Mesodermal cell (in vitro differentiated cells): ENCODE results near the gene POLR2L.
A peak's percentile ranks its signal among the peaks of the same experiment; 100 is the strongest.

Source experiments
- H3K27ac ChIP-seq: 2 replicates; pipeline ENCODE4 v1.7.0; 2013; ENCODE audit warnings: mild to moderate bottlenecking, low read depth, low read length, moderate library complexity; ENCODE audit not compliant: severe bottlenecking
- H3K36me3 ChIP-seq: 2 replicates; pipeline ENCODE4 v1.7.1; 2013; ENCODE audit warnings: mild to moderate bottlenecking, low read length, moderate library complexity; ENCODE audit not compliant: control insufficient read depth, insufficient read depth
- H3K4me1 ChIP-seq: one replicate; pipeline ENCODE4 v1.7.1; 2013; ENCODE audit warnings: mild to moderate bottlenecking, low read length; ENCODE audit not compliant: insufficient read depth, control insufficient read depth, poor library complexity, severe bottlenecking
- H3K4me3 ChIP-seq: 2 replicates; pipeline ENCODE4 v1.7.0; 2013; ENCODE audit warnings: low read length, control low read depth, mild to moderate bottlenecking; ENCODE audit not compliant: insufficient read depth, poor library complexity, severe bottlenecking; ENCODE audit errors: extremely low read depth
- H3K9me3 ChIP-seq: 2 replicates; pipeline ENCODE4 v1.7.1; 2013; ENCODE audit warnings: mild to moderate bottlenecking, low read length, moderate library complexity; ENCODE audit not compliant: control insufficient read depth
- WGBS, 2 experiments: methylation state at CpG; one replicate each; pipeline ENCODE4 v1.1.5; 2013; ENCODE audit warnings: missing lambda C conversion rate in 2 of 2; ENCODE audit not compliant: insufficient coverage in 2 of 2; 5-methylcytosine and 5-hydroxymethylcytosine counted together

The POLR2L gene

GRCh38 chr11:868802-869201 lies 26.5 kb upstream of the POLR2L start:
- Histone ChIP-seq H3K36me3 (peaks cover 9% of the 10 kb centered on the region), H3K27ac (no peak overlapping the region), H3K4me3 (no peak overlapping the region), H3K4me1 (no peaks in the 10 kb centered on the region), H3K9me3 (no peaks in the 10 kb centered on the region)
- WGBS, 2 experiments = 88 to 92% methylated on average over 6 to 12 of the region's 12 CpGs

- Histone ChIP-seq H3K4me1 (peaks cover 3% of the 10 kb centered on the region), H3K36me3 (peaks cover 9% of the 10 kb centered on the region), H3K9me3 (no peaks in the 10 kb centered on the region), H3K4me3 (no peak overlapping the region), H3K27ac (no peak overlapping the region)
- 92 to 97% methylated on average over 16 to 17 of the region's 17 CpGs for WGBS, 2 experiments
Measured at GRCh38 chr11:868394-868793, 26.1 kb upstream of the POLR2L start.

- H3K4me1 ChIP-seq = peaks cover 7% of the 10 kb centered on the region
- H3K9me3 ChIP-seq = no peaks in the 10 kb centered on the region
- 94 to 96% methylated on average over 3 to 7 of the region's 8 CpGs for WGBS, 2 experiments
- no peak overlapping the region for H3K4me3 ChIP-seq
- H3K36me3 ChIP-seq = peaks cover 9% of the 10 kb centered on the region
- H3K27ac ChIP-seq = no peak overlapping the region
Measured at GRCh38 chr11:867856-868358, 25.6 kb upstream of the POLR2L start.

GRCh38 chr11:866481-866880 lies 24.2 kb upstream of the POLR2L start:
- peaks cover 9% of the 10 kb centered on the region for H3K36me3 ChIP-seq
- 82 to 95% methylated on average over 3 to 13 of the region's 14 CpGs for WGBS, 2 experiments
- no peaks in the 10 kb centered on the region for H3K9me3 ChIP-seq
- no peak overlapping the region for H3K4me3 ChIP-seq
- no peak overlapping the region for H3K27ac ChIP-seq
- H3K4me1 ChIP-seq = peaks cover 12% of the 10 kb centered on the region

GRCh38 chr11:865462-866430 lies 23.4 kb upstream of the POLR2L start:
- H3K4me3 ChIP-seq = no peak overlapping the region
- H3K9me3 ChIP-seq = no peaks in the 10 kb centered on the region
- H3K4me1 ChIP-seq = peaks cover 12% of the 10 kb centered on the region
- WGBS, 2 experiments = 94 to 97% methylated on average over 30 to 40 of the region's 41 CpGs
- H3K36me3 ChIP-seq = peaks cover 9% of the 10 kb centered on the region
- H3K27ac ChIP-seq = no peak overlapping the region

GRCh38 chr11:864898-865297 lies 22.6 kb upstream of the POLR2L start:
- Histone ChIP-seq H3K9me3 (no peaks in the 10 kb centered on the region), H3K27ac (no peak overlapping the region), H3K4me3 (no peak overlapping the region), H3K4me1 (peaks cover 16% of the 10 kb centered on the region), H3K36me3 (peaks cover 9% of the 10 kb centered on the region)
- 90 to 96% methylated on average over 9 to 10 of the region's 11 CpGs for WGBS, 2 experiments

GRCh38 chr11:863910-864827 lies 21.8 kb upstream of the POLR2L start:
- Histone ChIP-seq H3K9me3 (no peaks in the 10 kb centered on the region), H3K27ac (no peak overlapping the region)
- WGBS, 2 experiments = 94 to 96% methylated on average over 21 to 26 of the region's 31 CpGs

GRCh38 chr11:863023-863909 lies 20.9 kb upstream of the POLR2L start:
- Histone ChIP-seq H3K4me3 (no peak overlapping the region), H3K27ac (peak overlapping the region; percentile 69)
- 58 to 60% methylated on average over 19 to 24 of the region's 24 CpGs for WGBS, 2 experiments

More at GRCh38 chr11:863910-864827, 21.8 kb upstream of the POLR2L start:
- Histone ChIP-seq H3K36me3 (peaks cover 7% of the 10 kb centered on the region), H3K4me1 (peaks cover 16% of the 10 kb centered on the region), H3K4me3 (no peak overlapping the region)

GRCh38 chr11:862696-863022 lies 20.3 kb upstream of the POLR2L start:
- no peak overlapping the region for H3K4me3 ChIP-seq
- no peak overlapping the region for H3K27ac ChIP-seq
- H3K4me1 ChIP-seq = peaks cover 16% of the 10 kb centered on the region
- no peaks in the 10 kb centered on the region for H3K9me3 ChIP-seq
- H3K36me3 ChIP-seq = peaks cover 7% of the 10 kb centered on the region
- 57 to 69% methylated on average over 9 of the region's 12 CpGs for WGBS, 2 experiments

More at GRCh38 chr11:863023-863909, 20.9 kb upstream of the POLR2L start:
- Histone ChIP-seq H3K4me1 (peaks cover 16% of the 10 kb centered on the region), H3K36me3 (peaks cover 7% of the 10 kb centered on the region), H3K9me3 (no peaks in the 10 kb centered on the region)
